T-helper 2 cell treated with Interferon-gamma antibody and Interleukin-4, amounts not matched to agents 5 μg/mL and 100 μg/mL, for 36 hours (primary cell): ENCODE results near the gene FAM89A.
"Not testable (repeated sequence)": the region's sequence is repeated elsewhere in the genome, so short reads cannot be mapped to it uniquely, and the experiment has no call there.

Experiments
- DNase-seq: peaks from one replicate; pipeline ENCODE4 v3.0.0; 2021; ENCODE audit warnings: low spot score
- H3K27ac Mint-ChIP-seq: one replicate; pipeline ENCODE4 v1.8.0; 2021; ENCODE audit warnings: mild to moderate bottlenecking, mixed read lengths
- H3K27me3 Mint-ChIP-seq: one replicate; pipeline ENCODE4 v1.8.0; 2021; ENCODE audit warnings: low read depth, mixed read lengths
- H3K36me3 Mint-ChIP-seq: one replicate; pipeline ENCODE4 v1.8.0; 2021; ENCODE audit warnings: low read depth, mixed read lengths
- H3K4me1 Mint-ChIP-seq: one replicate; pipeline ENCODE4 v1.8.0; 2021; ENCODE audit warnings: low read depth, mixed read lengths
- H3K4me3 Mint-ChIP-seq: one replicate; pipeline ENCODE4 v1.8.0; 2022; ENCODE audit warnings: mild to moderate bottlenecking, moderate library complexity, mixed read lengths
- H3K9me3 Mint-ChIP-seq: one replicate; pipeline ENCODE4 v1.8.0; 2021; ENCODE audit warnings: mixed read lengths

Gene FAM89A

DNA sequence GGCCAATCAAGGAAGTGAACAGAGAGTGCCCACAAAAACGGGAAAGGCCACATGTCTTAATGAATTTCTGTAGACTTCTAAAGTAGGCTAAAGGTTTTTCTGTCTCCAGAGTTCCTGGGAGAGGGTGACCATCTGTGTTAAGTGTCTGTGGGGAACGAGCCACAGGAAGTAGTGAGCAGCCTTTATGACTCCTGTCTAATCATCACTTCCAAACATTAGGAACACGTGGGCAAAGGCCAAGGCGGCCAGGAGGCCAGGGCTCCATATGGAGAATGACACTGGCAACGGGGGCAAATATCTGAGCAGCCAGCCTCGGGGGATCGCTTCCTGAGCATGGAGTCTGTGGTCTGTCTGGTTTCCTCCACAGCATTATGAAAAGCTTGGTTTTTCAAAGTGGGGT, 7.1 kb downstream of the FAM89A start:
- no peak for DNase-seq
- no peaks in the 10 kb centered on the region for H3K9me3 Mint-ChIP-seq
- H3K4me3 Mint-ChIP-seq = no peak overlapping the region
- no peak overlapping the region for H3K27ac Mint-ChIP-seq
- no peaks in the 10 kb centered on the region for H3K36me3 Mint-ChIP-seq
- peaks cover 21% of the 10 kb centered on the region for H3K4me1 Mint-ChIP-seq
- H3K27me3 Mint-ChIP-seq = no peaks in the 10 kb centered on the region

DNA sequence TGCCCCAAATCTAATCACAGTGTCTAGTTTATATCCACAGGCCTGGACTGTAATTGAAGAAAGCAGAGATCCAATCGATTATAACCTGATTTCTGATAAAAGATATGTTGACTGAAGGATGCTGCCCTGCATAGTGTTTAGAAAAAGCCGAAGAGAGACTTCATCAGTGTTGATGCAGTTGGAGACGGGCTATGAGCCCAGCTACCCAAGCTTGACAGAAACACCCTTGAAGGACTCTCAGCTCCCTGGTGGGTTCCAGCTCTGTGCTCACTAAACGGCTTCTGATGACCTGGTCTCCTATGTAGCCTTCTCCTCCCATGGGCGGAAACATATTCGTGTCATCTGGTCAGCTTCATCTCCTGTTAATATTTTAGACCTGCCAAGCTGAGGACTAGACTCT, 10.2 kb downstream of the FAM89A start:
- Mint-ChIP-seq H3K9me3 (no peaks in the 10 kb centered on the region), H3K27me3 (no peaks in the 10 kb centered on the region), H3K36me3 (no peaks in the 10 kb centered on the region), H3K4me3 (no peak overlapping the region), H3K27ac (no peak overlapping the region), H3K4me1 (peaks cover 5% of the 10 kb centered on the region)
- DNase-seq = no peak

DNA sequence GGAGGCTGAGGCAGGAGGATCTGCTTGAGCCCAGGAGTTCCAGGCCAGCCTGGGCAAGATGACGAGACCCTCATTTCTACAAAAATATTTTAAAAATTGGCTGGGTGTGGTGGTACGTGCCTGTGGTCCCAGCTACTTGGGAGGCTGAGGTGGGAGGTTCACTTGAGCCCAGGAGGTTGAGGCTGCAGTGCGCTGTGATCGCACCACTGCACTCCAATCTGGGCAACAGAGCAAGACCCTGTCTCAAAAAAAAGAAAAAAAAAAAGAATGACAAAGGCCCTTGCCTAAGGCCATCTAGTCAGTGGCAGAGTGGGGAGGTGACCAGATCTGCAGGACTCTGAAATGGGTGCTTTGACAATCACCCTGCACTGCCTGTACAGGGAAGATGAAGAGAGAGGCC, 10.8 kb downstream of the FAM89A start:
- H3K27ac Mint-ChIP-seq, DNase-seq, H3K4me1 Mint-ChIP-seq: not testable (repeated sequence)

DNA sequence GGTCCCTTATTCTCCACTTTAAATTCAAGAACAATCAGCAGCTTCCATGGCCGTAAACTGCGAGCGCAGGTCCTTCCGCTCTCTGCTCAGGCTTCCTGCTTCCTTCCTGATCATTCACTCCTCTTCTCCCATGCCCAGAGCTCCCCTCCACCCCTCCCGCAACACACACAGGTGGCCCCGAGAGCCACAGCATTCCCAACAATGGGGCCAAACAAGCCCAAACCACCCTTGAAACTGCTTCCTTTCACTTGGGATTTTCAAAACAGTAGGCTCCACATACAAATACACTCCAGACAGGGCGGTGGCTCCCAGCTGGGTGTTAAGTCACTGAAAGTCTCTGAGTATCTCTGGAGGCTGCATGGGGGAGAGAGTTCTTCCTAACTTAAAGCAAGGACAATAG, 11.4 kb downstream of the FAM89A start:
- Mint-ChIP-seq H3K36me3 (no peaks in the 10 kb centered on the region), H3K27me3 (no peaks in the 10 kb centered on the region), H3K4me1 (peaks cover 4% of the 10 kb centered on the region), H3K27ac (no peak overlapping the region), H3K9me3 (no peaks in the 10 kb centered on the region), H3K4me3 (no peak overlapping the region)
- no peak for DNase-seq

More for the DNA sequence above, 10.8 kb downstream of the FAM89A start:
- H3K27me3 Mint-ChIP-seq, H3K4me3 Mint-ChIP-seq, H3K9me3 Mint-ChIP-seq, H3K36me3 Mint-ChIP-seq: not testable (repeated sequence)

DNA sequence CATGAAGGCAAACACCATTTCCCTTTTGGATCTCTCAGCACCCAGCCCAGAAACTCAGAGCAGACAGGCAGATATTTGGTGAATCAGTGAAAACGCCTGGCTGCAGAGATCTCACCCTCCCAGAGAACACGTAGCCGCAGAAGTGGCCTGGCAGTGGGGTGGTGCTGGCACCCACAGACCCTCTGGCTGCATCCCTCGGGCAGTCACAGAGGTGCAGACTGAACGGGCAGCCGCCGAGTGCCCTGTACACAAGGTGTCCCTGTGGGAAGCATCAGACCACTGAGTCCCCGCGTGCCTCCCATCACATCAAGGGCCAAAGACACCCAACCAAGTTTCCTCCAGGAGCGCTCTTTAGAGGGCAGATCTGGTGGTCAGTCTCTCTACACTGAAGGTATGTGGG, 12.1 kb downstream of the FAM89A start:
- Mint-ChIP-seq H3K9me3 (no peaks in the 10 kb centered on the region), H3K4me1 (peaks cover 4% of the 10 kb centered on the region), H3K4me3 (no peak overlapping the region), H3K36me3 (no peaks in the 10 kb centered on the region), H3K27ac (no peak overlapping the region), H3K27me3 (no peaks in the 10 kb centered on the region)
- no peak for DNase-seq

DNA sequence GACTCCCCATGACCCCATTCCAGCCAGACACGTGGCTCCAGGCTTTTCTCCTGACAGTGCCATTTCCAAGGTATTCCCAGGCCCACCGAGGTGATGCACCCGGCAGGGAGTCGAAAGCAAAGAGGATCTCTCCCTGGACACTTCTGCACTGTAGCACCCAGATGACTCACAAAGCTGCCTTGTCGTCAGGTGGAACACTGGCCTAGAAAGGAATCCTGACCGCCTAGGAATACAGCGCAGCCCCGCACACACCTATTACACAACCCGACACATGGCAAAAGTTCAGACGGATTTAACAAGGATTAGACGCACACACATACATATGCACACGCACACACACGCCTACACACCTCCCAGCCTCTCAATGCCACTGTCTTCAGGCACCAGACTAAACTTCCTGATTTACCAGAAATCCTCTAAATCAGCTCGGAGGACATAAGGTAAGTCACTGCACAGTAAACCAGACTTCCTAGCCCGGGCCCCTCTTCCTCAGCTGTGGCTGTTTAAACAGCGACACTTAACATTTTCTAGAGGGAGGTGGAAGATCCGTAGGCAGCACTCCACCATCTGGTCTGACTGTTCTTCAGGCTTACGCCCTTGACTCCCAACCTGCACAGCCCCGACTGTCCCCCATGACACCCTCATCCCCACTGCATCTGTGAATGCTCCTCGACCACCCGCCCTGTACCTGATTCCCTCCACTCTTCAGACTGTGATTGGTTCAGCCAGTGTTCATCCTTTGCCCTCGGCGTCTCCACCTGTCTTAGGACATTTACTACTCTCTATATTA, 12.7 kb downstream of the FAM89A start:
- DNase-seq = no peak
- Mint-ChIP-seq H3K9me3 (no peaks in the 10 kb centered on the region), H3K4me3 (no peak overlapping the region), H3K36me3 (no peaks in the 10 kb centered on the region), H3K27me3 (no peaks in the 10 kb centered on the region), H3K4me1 (peaks cover 4% of the 10 kb centered on the region), H3K27ac (no peak overlapping the region)

DNA sequence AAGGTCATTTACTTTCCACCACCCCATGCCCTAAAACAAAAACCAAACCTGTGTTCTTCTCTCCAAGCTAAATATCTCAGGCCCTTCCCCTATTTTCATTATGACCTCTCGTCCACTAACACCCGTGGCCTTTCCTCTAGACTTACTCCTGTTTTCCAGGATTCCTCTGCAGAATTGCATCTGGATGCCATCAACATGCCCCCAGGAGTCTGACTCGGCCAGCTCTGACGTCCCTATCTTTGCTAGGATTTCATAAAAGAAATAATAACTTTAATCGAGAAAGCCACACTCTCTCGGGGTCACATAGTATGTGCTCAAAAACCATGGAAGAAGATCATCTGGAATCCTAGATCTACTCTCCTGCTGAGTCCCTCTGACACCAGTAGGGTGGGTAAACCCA, 13.5 kb downstream of the FAM89A start:
- Mint-ChIP-seq H3K27me3 (no peaks in the 10 kb centered on the region), H3K4me3 (no peak overlapping the region), H3K9me3 (no peaks in the 10 kb centered on the region), H3K36me3 (no peaks in the 10 kb centered on the region), H3K27ac (no peak overlapping the region), H3K4me1 (peaks cover 4% of the 10 kb centered on the region)
- no peak for DNase-seq

DNA sequence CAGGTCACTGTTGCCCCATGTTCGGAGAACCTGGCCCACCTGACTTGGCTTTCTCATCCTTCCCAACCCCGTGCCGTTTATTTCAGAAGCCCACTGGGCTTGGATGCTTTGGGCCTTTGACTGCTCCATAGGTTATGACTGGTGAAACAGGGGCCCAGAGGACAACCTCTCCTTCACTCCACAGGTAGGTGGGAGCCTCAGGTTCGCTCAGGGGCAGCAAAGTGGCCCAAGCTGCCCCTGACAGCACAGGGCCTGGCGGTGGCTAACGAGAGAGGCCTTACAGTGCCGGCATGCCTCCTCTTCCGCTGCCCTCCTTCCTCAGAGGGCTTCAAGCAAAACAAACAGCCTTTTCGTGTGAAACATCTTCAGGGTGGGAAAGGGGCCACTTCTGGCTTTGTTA, 16.9 kb downstream of the FAM89A start:
- Mint-ChIP-seq H3K4me3 (no peak overlapping the region), H3K27ac (no peak overlapping the region), H3K27me3 (no peaks in the 10 kb centered on the region), H3K4me1 (peaks cover 9% of the 10 kb centered on the region), H3K9me3 (no peaks in the 10 kb centered on the region), H3K36me3 (peaks cover 6% of the 10 kb centered on the region)
- no peak for DNase-seq

DNA sequence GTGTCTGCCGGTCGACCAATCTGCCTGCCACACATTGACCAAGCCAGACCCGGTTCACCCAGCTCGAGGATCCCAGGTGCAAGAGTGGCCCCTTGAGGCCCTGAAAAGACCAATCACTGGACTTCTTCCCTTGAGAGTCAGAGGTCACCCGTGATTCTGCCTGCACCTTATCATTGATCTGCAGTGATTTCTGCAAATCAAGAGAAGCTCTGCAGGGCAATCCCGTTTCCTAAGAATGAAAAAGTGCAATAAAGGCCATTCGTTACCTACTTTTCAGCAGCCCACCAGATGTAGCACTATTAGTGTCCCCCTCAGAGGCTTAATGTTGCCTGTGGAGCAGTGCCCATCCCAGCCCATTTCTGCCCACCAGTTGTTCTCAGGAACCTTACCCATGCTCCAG, 17.5 kb downstream of the FAM89A start:
- not testable (repeated sequence) for H3K4me1 Mint-ChIP-seq, H3K27ac Mint-ChIP-seq, H3K27me3 Mint-ChIP-seq, DNase-seq, H3K4me3 Mint-ChIP-seq, H3K9me3 Mint-ChIP-seq, H3K36me3 Mint-ChIP-seq

DNA sequence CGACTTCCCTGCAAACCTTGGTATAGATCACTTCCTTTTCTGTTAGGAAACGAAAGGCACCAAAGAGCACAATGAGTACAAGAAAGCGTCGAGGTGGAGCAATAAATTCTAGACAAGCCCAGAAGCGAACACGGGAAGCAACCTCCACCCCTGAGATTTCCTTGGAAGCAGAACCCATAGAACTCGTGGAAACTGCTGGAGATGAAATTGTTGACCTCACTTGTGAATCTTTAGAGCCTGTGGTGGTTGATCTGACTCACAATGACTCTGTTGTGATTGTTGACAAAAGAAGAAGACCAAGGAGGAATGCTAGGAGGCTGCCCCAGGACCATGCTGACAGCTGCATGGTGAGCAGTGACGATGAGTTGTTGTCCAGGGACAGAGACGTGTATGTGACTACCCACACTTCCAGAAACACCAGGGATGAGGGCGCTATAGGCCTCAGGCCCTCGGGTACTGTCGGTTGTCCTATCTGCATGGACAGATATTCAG, 18.5 kb downstream of the FAM89A start:
- Mint-ChIP-seq H3K36me3 (peaks cover 6% of the 10 kb centered on the region), H3K27ac (no peak overlapping the region), H3K4me3 (no peak overlapping the region), H3K27me3 (no peaks in the 10 kb centered on the region), H3K4me1 (peaks cover 9% of the 10 kb centered on the region), H3K9me3 (no peaks in the 10 kb centered on the region)
- no peak for DNase-seq

DNA sequence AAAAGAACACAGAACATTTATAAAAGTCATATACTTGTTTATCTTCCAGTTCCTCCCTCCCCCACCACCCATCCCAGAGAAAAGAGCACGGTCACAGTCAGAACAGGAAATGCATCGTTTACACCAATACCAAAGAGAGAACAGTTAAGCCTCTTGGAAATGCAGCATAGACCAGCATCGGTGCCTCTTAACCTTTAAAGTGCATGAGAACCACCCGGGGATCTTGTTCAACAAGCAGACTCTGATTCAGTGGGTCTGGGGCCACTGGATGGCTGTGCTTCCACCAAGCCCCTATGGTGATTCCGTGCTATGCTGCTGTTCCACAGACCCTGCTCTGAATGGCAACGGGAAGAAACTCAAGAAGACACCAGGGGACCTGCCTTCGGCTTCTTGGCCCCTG, 19.2 kb downstream of the FAM89A start:
- no peak for DNase-seq
- H3K4me3 Mint-ChIP-seq = peak overlapping the region; percentile 59
- H3K4me1 Mint-ChIP-seq = peaks cover 9% of the 10 kb centered on the region
- H3K36me3 Mint-ChIP-seq = peaks cover 6% of the 10 kb centered on the region
- no peaks in the 10 kb centered on the region for H3K9me3 Mint-ChIP-seq
- peak overlapping the region; percentile 60 for H3K27ac Mint-ChIP-seq
- H3K27me3 Mint-ChIP-seq = no peaks in the 10 kb centered on the region

DNA sequence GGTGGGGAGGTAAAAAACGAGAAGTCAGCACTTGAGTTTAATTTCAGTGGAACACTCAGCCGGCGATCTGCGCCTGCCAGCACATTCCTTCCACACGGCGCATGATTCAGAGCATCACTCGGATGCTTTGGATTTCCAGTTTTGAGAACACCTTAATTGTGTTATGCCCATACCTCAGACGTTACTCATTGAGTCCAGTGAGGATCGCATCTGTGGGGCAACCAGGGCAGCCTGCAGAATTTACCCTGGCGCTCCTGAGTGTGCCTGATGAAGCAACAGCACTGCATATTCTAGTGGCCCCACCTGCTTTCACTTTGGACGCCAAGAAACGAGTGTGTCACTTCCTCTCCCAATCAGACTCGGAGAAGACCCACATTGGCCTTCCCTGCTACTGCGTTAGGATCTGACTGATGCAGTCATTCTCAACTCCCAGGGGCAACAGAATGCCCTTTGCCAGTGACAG, 19.9 kb downstream of the FAM89A start:
- Mint-ChIP-seq H3K4me1 (peaks cover 9% of the 10 kb centered on the region), H3K4me3 (peak overlapping the region; percentile 59), H3K27ac (peak overlapping the region; percentile 60)

DNA sequence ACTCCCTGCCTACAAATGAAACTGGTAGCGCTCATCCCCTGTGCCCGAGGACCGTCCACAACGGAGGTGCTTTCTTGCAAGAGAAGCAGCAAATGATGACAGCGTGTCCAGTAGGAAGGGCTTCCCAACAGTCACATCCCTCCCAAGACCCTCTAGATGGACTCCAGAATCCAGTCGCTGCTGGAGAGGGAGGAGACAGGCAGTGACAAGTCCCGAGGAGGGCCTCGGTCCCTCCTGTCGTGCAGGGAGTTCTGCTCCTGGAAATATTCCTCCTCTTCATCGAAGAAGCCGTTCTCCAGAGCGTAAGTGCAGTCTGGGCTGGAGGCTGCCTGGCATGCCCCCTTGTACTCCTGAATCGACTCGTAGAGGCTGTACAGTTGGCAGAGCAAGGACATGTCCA, 20.3 kb downstream of the FAM89A start:
- Mint-ChIP-seq H3K9me3 (no peaks in the 10 kb centered on the region), H3K36me3 (peaks cover 6% of the 10 kb centered on the region), H3K4me1 (peaks cover 9% of the 10 kb centered on the region), H3K4me3 (no peak overlapping the region), H3K27ac (no peak overlapping the region), H3K27me3 (no peaks in the 10 kb centered on the region)
- no peak for DNase-seq

More for the DNA sequence above, 19.9 kb downstream of the FAM89A start:
- H3K9me3 Mint-ChIP-seq = no peaks in the 10 kb centered on the region
- DNase-seq = no peak
- no peaks in the 10 kb centered on the region for H3K27me3 Mint-ChIP-seq
- peaks cover 6% of the 10 kb centered on the region for H3K36me3 Mint-ChIP-seq

DNA sequence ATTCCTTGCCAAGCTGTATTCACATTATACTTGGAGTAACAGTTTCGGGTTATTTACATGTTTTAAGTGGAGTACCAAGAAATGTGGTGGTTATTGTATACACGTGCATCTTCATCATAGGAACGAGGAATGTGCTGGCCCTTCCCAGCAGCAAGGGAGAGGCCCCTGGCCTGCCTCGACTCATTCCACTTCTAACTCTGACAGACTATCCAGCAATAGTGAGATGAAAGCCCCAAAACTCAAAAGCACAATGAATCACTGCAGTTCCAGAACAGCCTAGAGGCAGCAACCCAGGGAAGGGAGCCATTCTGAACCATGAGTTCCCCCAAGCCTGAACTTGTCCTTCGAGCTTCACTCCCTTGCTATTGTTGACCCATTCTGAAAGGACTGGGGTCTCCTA, 23.1 kb downstream of the FAM89A start:
- no peak for DNase-seq
- H3K27ac Mint-ChIP-seq = no peak overlapping the region
- peaks cover 9% of the 10 kb centered on the region for H3K4me1 Mint-ChIP-seq
- H3K4me3 Mint-ChIP-seq = no peak overlapping the region
- no peaks in the 10 kb centered on the region for H3K27me3 Mint-ChIP-seq
- no peaks in the 10 kb centered on the region for H3K9me3 Mint-ChIP-seq
- peaks cover 6% of the 10 kb centered on the region for H3K36me3 Mint-ChIP-seq

DNA sequence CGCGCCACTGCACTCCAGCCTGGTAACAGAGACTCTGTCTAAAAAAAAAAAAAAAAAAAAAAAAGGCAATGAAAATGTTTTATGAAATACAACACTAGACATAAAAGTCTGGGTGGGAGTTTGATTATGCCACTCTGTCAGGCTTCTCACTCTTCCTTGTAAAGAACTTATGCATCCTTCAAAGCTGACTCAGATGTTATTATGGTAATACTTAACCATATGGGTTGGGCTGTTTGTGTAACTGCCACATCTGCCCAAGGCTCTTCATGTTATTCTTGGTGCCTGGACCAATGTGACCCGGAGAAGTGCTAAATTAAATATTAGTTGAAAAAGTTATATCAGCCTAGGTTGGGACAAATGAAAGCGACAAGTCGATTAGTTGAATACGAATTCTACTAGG, 23.8 kb downstream of the FAM89A start:
- no peak for DNase-seq
- Mint-ChIP-seq H3K4me1 (peaks cover 9% of the 10 kb centered on the region), H3K27me3 (no peaks in the 10 kb centered on the region), H3K4me3 (no peak overlapping the region), H3K27ac (no peak overlapping the region), H3K36me3 (peaks cover 6% of the 10 kb centered on the region), H3K9me3 (no peaks in the 10 kb centered on the region)
